Heart right ventricle (tissue), 16 donors: ENCODE results near the gene THSD4. TPM values are rescaled to one million over a fixed set of nuclear protein-coding genes. Genes with fewer than 3 reads are reported as not detected.

Experiments
- ATAC-seq, 8 donors: fragments of 200-7000 bp; cut with Tn5 transposase; one replicate each; pipeline ENCODE4 v1.9.1; 2020; ENCODE audit warnings: mild to moderate bottlenecking in 8 of 8, moderate library complexity in 8 of 8, moderate number of reproducible peaks in 1 of 8
- DNase-seq, 2 donors: peaks; one replicate each; pipeline ENCODE4 v3.0.0-alpha.2; 2020
- H3K27ac ChIP-seq, 10 donors: fragments of 200-600 bp; sonication (generic) in 2 of 10; one replicate each; pipeline versions ENCODE4 v1.5.0 to v1.8.0; 2020 to 2022; ENCODE audit warnings: mild to moderate bottlenecking in 3 of 10
- H3K27me3 ChIP-seq, 7 donors: fragments of 200-600 bp; one replicate each; pipeline ENCODE4 v1.8.0; 2021 to 2022; ENCODE audit warnings: mild to moderate bottlenecking in 2 of 7
- H3K36me3 ChIP-seq, 9 donors: fragments of 200-600 bp; sonication (generic) in 1 of 9; one replicate each; pipeline versions ENCODE4 v1.5.0 to v1.8.0; 2020 to 2022; ENCODE audit warnings: mild to moderate bottlenecking in 2 of 9
- H3K4me1 ChIP-seq, 9 donors: fragments of 200-600 bp; sonication (generic) in 1 of 9; one replicate each; pipeline versions ENCODE4 v1.5.0 to v1.8.0; 2020 to 2022; ENCODE audit warnings: mild to moderate bottlenecking in 4 of 9
- H3K4me3 ChIP-seq, 10 donors: fragments of 200-600 bp; sonication (generic) in 2 of 10; one replicate each; pipeline versions ENCODE4 v1.5.0 to v1.8.0; 2020 to 2022; ENCODE audit warnings: mild to moderate bottlenecking in 7 of 10, moderate library complexity in 2 of 10
- H3K9me3 ChIP-seq, 11 donors: fragments of 200-600 bp in 10 of 11; sonication (generic) in 2 of 11; one replicate each; pipeline versions ENCODE4 v1.5.0 to v1.8.0; 2013 to 2022; ENCODE audit warnings: mild to moderate bottlenecking in 2 of 11, control low read depth in 1 of 11, moderate library complexity in 1 of 11
- WGBS, 2 donors: extraction: QIAGEN DNeasy Blood & Tissue Kit; methylation state at CpG; one replicate each; pipeline ENCODE4 v1.1.7; 2013; ENCODE audit warnings: inconsistent platforms in 1 of 2; 5-methylcytosine and 5-hydroxymethylcytosine counted together
- intact Hi-C, 10 donors: fragments of 100-400 bp; cut with DNase I; formaldehyde crosslinking; loops; one replicate each; pipeline versions ENCODE4 v1.11.1 to v1.14.2; 2022
- polyA plus RNA-seq, 2 donors: library from polyadenylated mRNA; stranded (reverse); fragments of 200-250 nt; gene quantifications; one replicate each; pipeline ENCODE4 v1.2.3, GENCODE V29; 2013
- total RNA-seq, 10 donors: library from RNA; stranded (reverse); fragmentation: NEBNext Ultra II Directional in 3 of 10; extraction: Animal tissue kit (Norgen Biotek cat#: 25700) in 3 of 10; gene quantifications; one replicate each; pipeline versions ENCODE4 v1.2.1 to v1.2.4, GENCODE V29; 2021 to 2023
- TF ChIP-seq, protein P1 (sequence below), 9 donors: fragments of 200-600 bp; sonication (generic) in 2 of 9; IDR thresholded peaks; one replicate each; pipeline versions ENCODE4 v1.5.0 to v1.8.0; 2021 to 2022; ENCODE audit warnings: antibody characterized with exemption in 9 of 9, mild to moderate bottlenecking in 5 of 9, moderate library complexity in 1 of 9
- donor health status: Arrhythmogenic right ventricular cardiomyopathy.
- donor health status: ischemic (EF 13 %, LVEDD 7.1; RV severe dilation, severe dysfunction).
- donor health status: healthy with polysubstance abuse.
- donor health status: DM: no; HTN: yes; CAD: no.
- donor health status: DM: no; HTN: no; CAD: no.
- donor health status: ischemic (EF 25% LVEDD 6.9; RV normal size, moderate dysfunction).
- donor health status: ischemic (EF 25% LVEDD 5.7; RV mildly dilated, moderate dysfunction).
- donor health status: healthy.
- donor health status: DM: yes; HTN: yes; CAD: no.
- donor health status: Ischemic cardiomyopathy.
- donor health status: ischemic (EF 35%, LVEDD 5.7; RV mildly dilated, moderate dysfunction).
- donor health status: nonischemic (EF 11% LVEDD 7.7; RV severe dilation, severe dysfunction).
- donor health status: DM: yes; HTN: yes; CAD: no.
- donor health status: PGD.
- donor health status: ischemic (EF 29% LVEDD 5.4; RV normal size, mild dysfunction).
- donor health status: nonischemic (EF 23%, LVEDD 6.1; RV moderate dilation, normal function).

Gene THSD4
- total and polyA plus RNA-seq, 12 donors: 20.8 to 212 (median 139) TPM

DNA sequence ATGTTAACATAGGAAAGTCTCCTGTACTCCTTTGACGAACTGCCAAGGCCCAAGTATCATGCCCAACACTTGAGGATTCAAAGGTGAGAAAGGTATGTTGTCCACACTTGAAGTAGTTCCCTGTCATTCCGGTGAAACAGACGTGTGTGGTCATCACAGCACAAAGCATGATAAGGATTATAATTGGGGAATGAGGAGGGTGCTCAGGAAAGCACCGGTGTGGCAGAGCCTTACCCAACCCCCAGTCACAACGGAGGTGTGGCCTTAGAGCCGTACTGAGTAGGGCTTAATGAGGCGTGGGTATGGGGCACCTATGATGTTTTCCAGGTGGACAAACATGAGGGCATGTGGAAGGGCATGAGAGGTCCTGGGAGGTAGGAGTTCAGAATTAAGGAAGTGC, 492.1 kb downstream of the THSD4 start:
- Histone ChIP-seq H3K4me1 (peaks cover 0 to 26% (median 13%) of the 10 kb centered on the region in 9 donors), H3K36me3 (peaks cover 0 to 6% (median 0%) of the 10 kb centered on the region in 9 donors), H3K27me3 (no peaks in the 10 kb centered on the region), H3K9me3 (peaks cover 0 to 11% (median 0%) of the 10 kb centered on the region in 11 donors), H3K27ac (no peak overlapping the region), H3K4me3 (no peak overlapping the region)
- ATAC-seq (no peak), DNase-seq (no peak)
- intact Hi-C loops: no loop called here
- 72 to 76% methylated on average over 7 of the region's 7 CpGs for WGBS, 2 donors
- TF ChIP-seq, protein P1, sequence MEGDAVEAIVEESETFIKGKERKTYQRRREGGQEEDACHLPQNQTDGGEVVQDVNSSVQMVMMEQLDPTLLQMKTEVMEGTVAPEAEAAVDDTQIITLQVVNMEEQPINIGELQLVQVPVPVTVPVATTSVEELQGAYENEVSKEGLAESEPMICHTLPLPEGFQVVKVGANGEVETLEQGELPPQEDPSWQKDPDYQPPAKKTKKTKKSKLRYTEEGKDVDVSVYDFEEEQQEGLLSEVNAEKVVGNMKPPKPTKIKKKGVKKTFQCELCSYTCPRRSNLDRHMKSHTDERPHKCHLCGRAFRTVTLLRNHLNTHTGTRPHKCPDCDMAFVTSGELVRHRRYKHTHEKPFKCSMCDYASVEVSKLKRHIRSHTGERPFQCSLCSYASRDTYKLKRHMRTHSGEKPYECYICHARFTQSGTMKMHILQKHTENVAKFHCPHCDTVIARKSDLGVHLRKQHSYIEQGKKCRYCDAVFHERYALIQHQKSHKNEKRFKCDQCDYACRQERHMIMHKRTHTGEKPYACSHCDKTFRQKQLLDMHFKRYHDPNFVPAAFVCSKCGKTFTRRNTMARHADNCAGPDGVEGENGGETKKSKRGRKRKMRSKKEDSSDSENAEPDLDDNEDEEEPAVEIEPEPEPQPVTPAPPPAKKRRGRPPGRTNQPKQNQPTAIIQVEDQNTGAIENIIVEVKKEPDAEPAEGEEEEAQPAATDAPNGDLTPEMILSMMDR (IDR thresholded peaks at IDR 0.05): no peak

DNA sequence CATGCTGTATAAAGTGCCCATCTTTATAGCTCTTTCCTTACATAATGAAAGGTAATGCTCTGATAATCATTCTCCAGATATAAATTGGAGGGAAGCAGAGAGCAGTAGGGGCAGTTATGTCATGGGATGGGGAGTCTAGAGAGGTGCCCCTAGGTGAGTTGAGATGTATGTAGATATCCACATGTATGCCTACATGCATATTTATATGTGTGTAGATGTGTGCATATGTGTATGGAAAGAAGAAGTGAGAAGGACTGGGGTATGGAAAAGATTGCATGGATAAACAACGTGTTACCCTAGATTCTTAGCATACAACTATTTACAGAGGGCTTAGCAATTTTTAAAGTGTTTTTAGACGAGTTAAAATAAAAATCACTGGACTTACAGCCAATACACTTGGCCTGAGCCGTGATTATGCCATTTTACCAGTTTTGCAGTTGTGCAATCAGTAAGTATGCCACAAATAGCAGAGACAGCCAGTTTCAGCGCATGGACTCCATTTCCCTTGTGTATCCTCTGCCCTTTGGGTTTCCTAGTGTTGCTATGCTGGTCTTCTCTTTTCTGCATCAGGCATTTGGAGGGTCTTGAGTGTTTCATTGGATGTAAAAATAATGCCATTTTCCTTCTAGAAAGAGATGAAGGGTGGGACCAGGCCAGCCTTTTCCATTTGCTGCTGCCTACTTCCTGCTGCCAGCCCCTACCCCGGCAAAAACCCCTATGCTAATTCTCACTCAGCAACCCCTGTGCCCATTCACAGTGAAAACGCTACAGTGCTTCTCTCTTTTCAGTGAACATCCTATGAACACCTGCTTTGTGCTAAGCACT, 495.7 kb downstream of the THSD4 start:
- TF ChIP-seq, protein P1 (IDR thresholded peaks at IDR 0.05): no peak
- 69 to 81% methylated on average over 6 of the region's 6 CpGs for WGBS, 2 donors
- H3K4me1 ChIP-seq: peaks cover 0 to 28% (median 13%) of the 10 kb centered on the region in 9 donors
- H3K9me3 ChIP-seq: no peaks in the 10 kb centered on the region
- DNase-seq (no peak), ATAC-seq (peak in 4 of 8 donors; percentile 30 to 58 (median 46))
- no peaks in the 10 kb centered on the region for H3K36me3 ChIP-seq
- H3K4me3 ChIP-seq: no peak overlapping the region
- intact Hi-C loops: no loop called here
- H3K27ac ChIP-seq: peak overlapping the region in 3 of 10 donors; percentile 4 to 15 (median 14)
- no peaks in the 10 kb centered on the region for H3K27me3 ChIP-seq

DNA sequence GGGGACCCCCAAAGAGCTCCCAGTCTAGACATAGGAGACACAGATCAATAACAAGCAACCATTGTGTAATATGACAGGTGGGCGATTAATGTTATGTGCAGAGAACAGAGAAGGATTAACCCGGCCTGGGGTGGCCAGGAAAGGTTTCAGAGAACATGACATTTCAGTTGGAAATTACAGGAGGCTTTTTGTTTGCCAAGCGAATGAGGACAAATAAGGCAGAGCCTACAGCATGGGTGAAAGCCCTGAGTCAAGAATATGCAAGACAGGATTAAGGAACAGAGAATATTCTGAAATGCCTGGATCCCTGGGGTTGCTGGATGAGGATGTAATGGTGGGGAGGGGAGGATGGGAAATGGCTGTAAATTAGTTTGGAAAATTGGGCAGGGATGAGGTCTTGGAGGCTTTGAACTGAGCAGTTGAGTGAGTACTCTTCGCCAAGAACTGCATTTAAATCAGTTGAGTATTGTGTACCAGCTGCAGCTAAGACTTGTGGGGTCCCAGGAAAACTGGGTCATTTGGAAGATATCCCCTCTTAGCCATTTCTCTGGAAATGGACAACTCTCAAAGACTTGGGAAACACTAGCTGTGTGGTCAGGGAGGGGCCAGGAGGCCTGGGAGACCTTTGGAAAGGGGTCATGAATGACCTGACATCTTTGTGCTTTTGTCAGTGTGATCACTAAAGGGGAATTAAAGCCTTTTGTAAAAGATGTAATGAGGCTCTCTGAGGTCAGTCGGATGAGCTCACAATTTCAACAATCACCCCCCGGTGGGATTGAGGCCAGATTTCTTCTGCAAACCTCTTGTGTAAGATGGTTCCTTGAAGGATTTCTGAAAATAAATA, 496.5 kb downstream of the THSD4 start:
- intact Hi-C loops: no loop called here
- no peaks in the 10 kb centered on the region for H3K9me3 ChIP-seq
- H3K27ac ChIP-seq: peak overlapping the region in 2 of 10 donors; percentile 14 to 15
- no peak overlapping the region for H3K4me3 ChIP-seq
- no peaks in the 10 kb centered on the region for H3K36me3 ChIP-seq
- no peaks in the 10 kb centered on the region for H3K27me3 ChIP-seq
- WGBS, 2 donors: 70 to 82% methylated on average over 6 of the region's 6 CpGs
- DNase-seq (peak in 1 of 2 donors; percentile 33), ATAC-seq (peak in 6 of 8 donors; percentile 9 to 52 (median 22))
- TF ChIP-seq, protein P1 (IDR thresholded peaks at IDR 0.05): no peak
- peaks cover 0 to 36% (median 13%) of the 10 kb centered on the region in 9 donors for H3K4me1 ChIP-seq

DNA sequence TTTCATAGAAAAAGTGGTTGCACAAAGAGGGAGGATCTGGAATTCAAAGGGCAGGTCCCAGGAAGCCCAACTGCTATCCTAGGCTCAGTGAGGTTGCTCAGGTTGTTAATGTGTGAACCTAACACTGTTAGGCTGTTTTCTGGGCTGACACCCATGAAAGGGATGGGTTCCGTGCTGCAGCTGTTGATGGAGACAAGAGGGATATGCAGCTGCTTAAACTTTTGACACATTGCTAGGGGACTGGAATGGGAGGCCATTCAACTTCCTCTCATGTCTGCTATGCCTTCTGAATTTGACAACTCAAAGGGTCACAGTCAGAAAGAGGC, 497.1 kb downstream of the THSD4 start:
- H3K27me3 ChIP-seq: no peaks in the 10 kb centered on the region
- no peak overlapping the region for H3K4me3 ChIP-seq
- peaks cover 0 to 36% (median 13%) of the 10 kb centered on the region in 9 donors for H3K4me1 ChIP-seq
- H3K27ac ChIP-seq: no peak overlapping the region
- H3K36me3 ChIP-seq: no peaks in the 10 kb centered on the region
- WGBS, 2 donors: 70 to 73% methylated on average over 1 of the region's 1 CpG
- ATAC-seq: peak in 7 of 8 donors; percentile 37 to 87 (median 63)
- intact Hi-C loops: no loop called here
- peak in 1 of 2 donors; percentile 23 for DNase-seq
- H3K9me3 ChIP-seq: no peaks in the 10 kb centered on the region
- TF ChIP-seq, protein P1 (IDR thresholded peaks at IDR 0.05): no peak
